GM18519 (cell line): ENCODE measurements around the gene SPOCK1.

Experiments
- ATAC-seq: cut with Tn5 transposase; IDR thresholded peaks from one replicate; pipeline ENCODE4 v1.9.1; 2021; ENCODE audit warnings: mild to moderate bottlenecking, moderate library complexity; ENCODE audit not compliant: unreplicated experiment, low FRiP score

The SPOCK1 gene

GRCh38 chr5:137336161-137336560 is 163.0 kb downstream of the SPOCK1 start:
- ATAC-seq, result no peak

- ATAC-seq, result no peak
Observed at GRCh38 chr5:137335493-137335892, 163.6 kb downstream of the SPOCK1 start.

- no peak for ATAC-seq
Observed at GRCh38 chr5:137333928-137334327, 165.2 kb downstream of the SPOCK1 start.

GRCh38 chr5:137333475-137333874 is 165.7 kb downstream of the SPOCK1 start:
- no peak for ATAC-seq

- no peak for ATAC-seq
Observed at GRCh38 chr5:137332296-137332695, 166.8 kb downstream of the SPOCK1 start.

GRCh38 chr5:137329586-137330296 is 169.4 kb downstream of the SPOCK1 start:
- no peak for ATAC-seq

GRCh38 chr5:137328991-137329390 is 170.1 kb downstream of the SPOCK1 start:
- no peak for ATAC-seq

GRCh38 chr5:137328463-137328862 is 170.7 kb downstream of the SPOCK1 start:
- no peak for ATAC-seq

- no peak for ATAC-seq
Observed at GRCh38 chr5:137325721-137326120, 173.4 kb downstream of the SPOCK1 start.

GRCh38 chr5:137320056-137321045 is 178.8 kb downstream of the SPOCK1 start:
- no peak for ATAC-seq

GRCh38 chr5:137318027-137318426 is 181.1 kb downstream of the SPOCK1 start:
- ATAC-seq, result no peak

GRCh38 chr5:137316346-137316736 is 182.8 kb downstream of the SPOCK1 start:
- no peak for ATAC-seq

GRCh38 chr5:137315534-137316345 is 183.4 kb downstream of the SPOCK1 start:
- no peak for ATAC-seq

- no peak for ATAC-seq
Observed at GRCh38 chr5:137315109-137315508, 184.0 kb downstream of the SPOCK1 start.

GRCh38 chr5:137313526-137314175 is 185.5 kb downstream of the SPOCK1 start:
- ATAC-seq, result no peak

GRCh38 chr5:137312011-137312410 is 187.1 kb downstream of the SPOCK1 start:
- no peak for ATAC-seq

GRCh38 chr5:137310051-137310730 is 188.9 kb downstream of the SPOCK1 start:
- no peak for ATAC-seq

GRCh38 chr5:137309290-137309689 is 189.8 kb downstream of the SPOCK1 start:
- no peak for ATAC-seq

- ATAC-seq, result no peak
Observed at GRCh38 chr5:137308311-137308710, 190.8 kb downstream of the SPOCK1 start.

GRCh38 chr5:137306903-137307302 is 192.2 kb downstream of the SPOCK1 start:
- ATAC-seq, result no peak
